NCI-H524 treated with DMSO at 0.1 percent for 48 hours (cell line): ENCODE results near the gene BZW1.

Experiments used
- DNase-seq: peaks from one replicate; lab custom pipeline; 2025; lab: John Stamatoyannopoulos, UW

BZW1 gene

GRCh38 chr2:200811333-200812121 is at the start of gene BZW1:
Gene BZW1, plus strand, starts transcription at chr2:200811910. Its CDS starts 1,308 bp downstream, at chr2:200813218.
- DNase-seq = peak; percentile 58

- no peak for DNase-seq
These were observed 49.6 kb upstream of the BZW1 start for GRCh38 chr2:200762127-200762526.

GRCh38 chr2:200763422-200763821 is 48.3 kb upstream of the BZW1 start:
- no peak for DNase-seq

GRCh38 chr2:200765139-200765951 is 46.4 kb upstream of the BZW1 start:
- DNase-seq = no peak

- DNase-seq = no peak
These were observed 45.6 kb upstream of the BZW1 start for GRCh38 chr2:200765995-200766660.

DNA sequence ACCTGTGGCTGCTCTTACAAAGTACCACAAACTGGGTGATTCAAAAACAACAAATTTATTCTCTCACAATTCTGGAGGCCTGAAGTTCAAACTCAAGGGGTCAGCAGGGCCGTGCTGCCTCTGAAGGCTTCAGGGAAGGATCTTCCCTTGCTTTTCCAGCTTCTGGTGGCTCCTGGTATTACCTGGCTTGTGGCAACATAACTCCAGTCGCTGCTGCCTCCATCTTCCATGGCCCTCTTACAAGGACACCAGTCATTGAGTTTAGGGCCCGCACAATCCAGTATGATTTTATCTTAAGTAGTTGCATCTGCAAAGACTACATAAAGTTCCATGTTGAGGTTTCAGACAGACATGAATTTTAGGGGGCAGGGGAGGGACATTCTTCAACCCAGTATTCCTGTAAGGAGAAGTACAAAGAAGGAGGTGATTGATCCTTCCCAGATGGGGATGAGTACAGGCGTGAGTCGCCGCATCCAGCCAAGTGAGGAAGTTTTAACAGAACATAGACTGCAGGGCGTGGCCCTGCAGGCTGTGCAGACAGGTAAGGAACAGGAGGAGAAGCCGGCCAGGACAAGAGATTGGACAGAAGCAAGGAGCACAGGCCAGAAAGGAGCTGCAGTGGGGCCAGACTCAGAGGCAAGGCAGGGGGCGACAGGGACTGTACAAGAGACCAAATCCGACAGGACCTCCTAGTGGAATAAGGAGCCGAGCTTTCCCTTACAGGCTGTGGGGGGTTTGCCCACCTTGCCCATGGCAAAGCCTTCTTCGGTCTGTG is 44.4 kb upstream of the BZW1 start:
- no peak for DNase-seq

GRCh38 chr2:200770847-200771246 is 40.9 kb upstream of the BZW1 start:
- DNase-seq = no peak

DNA sequence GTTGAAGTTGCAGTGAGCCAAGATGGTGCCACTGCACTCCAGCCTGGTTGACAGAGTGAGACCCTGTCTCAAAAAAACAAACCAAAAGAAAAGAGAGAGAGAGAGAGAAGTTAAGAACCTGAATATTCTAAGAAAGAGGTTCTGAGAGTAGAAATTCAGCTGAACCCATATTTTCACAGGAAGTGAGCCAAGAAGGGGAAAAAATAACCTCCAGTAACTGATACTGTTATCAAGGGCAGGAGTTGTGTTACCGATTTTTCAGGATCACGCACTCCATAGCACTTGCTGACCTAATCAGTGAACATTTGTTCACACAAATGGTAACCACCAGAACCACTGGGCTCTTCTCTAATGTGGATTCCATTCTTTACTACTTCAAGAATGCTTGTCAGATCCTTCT is 39.1 kb upstream of the BZW1 start:
- DNase-seq = no peak

- no peak for DNase-seq
These were observed 38.6 kb upstream of the BZW1 start for GRCh38 chr2:200773083-200773482.

GRCh38 chr2:200774920-200775319 is 36.8 kb upstream of the BZW1 start:
- no peak for DNase-seq

GRCh38 chr2:200777275-200777674 is 34.4 kb upstream of the BZW1 start:
- no peak for DNase-seq

DNA sequence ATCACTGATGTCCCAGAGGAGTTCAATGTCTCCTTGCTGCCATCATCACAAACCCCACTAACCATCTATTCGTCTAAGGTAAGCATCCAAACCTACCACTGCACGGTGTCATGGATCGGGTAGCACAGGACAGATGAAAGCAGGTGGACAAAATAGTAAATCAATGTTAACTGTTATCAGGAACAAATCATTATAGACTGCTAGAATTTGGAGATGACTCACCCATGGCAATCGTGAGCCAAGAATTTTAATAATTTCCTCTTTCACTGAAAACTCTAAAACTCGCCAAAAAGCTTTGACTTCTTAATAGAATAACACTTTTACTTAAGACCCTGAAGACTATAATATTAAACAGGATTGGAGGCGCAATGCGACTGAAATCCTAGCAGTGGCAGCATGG is 33.7 kb upstream of the BZW1 start:
- DNase-seq = no peak

DNA sequence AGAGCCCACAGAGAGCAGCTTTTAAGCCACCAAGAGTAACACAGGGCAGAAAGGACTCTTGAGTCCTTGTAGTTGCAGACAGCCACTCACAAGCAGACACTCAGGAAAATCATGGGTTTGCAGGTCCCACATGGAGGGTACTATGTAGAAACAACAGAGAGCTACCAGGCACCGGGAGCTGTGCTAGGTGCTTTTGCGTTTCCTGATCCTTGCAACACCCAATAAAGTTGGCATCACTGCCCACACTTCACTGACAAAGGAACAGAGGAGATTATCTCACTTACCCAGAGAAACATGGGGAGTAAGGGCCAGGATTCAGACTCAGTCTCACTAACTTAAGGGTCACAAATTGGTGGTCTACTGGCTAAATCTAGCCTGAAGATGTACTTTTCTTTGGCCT is 32.5 kb upstream of the BZW1 start:
- DNase-seq = no peak

GRCh38 chr2:200781616-200782015 is 30.1 kb upstream of the BZW1 start:
- no peak for DNase-seq

DNA sequence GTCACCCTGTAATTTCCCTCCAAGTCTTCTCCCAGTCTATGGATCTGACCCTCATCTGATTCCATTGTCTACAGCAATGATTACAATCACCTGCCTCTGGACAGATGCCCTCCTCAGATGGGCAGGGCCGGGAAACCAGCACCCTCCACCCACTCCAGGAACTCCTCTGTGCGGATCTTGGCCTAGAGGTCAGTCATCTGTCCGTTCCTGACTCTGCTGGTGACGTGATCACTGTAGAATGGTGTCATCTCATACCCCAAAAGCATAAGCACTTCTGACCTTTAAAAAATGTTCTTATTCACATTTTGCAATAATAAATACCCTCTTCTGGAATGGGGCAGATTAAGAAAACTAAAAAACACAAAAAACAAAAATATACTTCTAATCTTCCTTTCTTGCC is 29.5 kb upstream of the BZW1 start:
- no peak for DNase-seq

DNA sequence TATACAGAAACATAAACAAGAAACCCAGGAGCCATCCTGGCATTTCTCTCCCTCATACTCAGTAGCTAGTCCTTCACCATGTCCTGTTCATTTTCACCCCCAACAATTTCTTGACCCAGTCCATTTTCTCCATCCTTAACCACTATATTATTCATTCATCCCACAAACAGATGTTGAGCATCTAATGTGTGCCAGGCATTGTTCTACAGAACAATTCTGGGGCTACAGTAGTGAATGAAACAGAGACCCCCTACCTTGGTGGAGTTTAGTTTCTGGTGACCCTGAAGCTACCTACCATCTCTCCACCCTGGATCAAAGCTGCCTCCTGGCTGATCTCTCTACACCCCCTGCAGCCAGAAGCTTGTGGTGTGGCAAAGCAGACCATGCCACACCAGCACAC is 27.5 kb upstream of the BZW1 start:
- no peak for DNase-seq

- DNase-seq = no peak
These were observed 25.3 kb upstream of the BZW1 start for GRCh38 chr2:200786423-200786822.

DNA sequence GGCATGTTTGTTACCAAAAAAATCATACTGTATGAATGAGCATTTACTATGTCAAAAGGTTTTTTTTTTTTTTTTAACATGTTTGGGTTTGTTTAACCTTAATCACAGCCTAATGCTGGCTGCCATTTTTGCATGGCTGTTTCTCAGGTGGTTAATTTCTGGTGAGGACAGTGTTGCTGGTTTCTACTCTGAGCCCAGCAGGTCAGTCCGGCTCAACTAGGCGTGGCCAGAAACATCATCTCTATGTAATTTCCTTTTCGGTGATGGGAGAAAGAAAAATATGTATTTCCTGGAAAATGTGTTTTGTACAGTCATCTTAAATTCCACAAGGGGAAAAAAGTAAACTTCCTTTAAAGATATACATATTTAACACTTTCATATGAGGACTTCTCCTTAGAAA is 24.9 kb upstream of the BZW1 start:
- DNase-seq = no peak

DNA sequence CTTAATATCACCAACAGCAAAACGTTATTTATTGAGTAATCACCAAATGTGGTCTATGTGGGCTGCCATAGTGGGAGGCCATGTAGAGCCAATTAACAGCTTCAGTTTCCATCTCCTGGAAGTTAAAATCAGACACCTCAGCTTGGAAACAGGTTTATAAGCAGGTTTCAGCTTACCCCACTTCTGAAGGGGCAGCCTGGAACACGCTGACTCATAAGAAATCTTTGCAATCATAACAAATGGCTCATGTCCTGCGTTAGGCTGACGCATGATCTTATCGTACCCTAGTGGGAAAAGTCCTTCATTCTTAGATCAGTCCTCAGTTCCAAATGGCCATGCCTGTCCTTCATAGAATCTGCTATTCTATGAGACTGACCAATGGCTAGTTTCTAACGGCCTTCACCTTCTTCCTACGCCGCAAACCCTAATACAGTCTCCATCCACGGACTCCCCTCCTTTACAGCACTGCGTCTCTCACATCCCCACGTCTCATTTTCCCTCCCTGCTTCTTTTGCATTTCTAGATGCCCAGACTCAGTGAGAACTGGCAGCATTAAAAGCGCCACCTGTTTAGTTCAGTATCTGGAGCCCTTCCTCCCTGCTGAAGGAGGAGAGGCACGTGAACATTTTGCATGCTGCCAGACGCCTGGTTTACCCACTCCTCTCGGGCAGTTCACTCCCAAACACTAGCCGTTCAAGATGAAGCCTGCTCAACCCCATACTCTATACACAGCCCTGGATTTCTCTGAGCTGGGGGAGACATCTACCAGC is 24.2 kb upstream of the BZW1 start:
- no peak for DNase-seq

- DNase-seq = no peak
These were observed 23.5 kb upstream of the BZW1 start for GRCh38 chr2:200788121-200788718.

DNA sequence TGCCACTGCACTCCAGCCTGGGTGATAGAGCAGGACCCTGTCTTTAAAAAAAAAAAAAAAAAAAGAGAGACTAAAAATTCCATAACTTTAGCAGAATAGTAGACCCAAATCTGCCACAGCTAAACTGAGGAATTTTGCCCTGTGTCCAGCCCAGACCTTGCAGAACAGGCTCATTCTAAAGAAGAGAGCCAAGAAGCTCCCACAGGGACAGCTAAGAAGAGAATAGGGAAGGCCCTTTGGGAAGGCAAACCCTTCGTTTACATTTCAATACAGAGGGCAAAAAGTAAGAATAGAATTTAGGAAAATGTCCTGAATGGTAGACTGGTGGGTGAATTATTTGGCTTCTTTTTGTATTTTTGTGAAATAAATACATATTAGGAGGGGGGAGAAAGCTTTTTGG is 21.5 kb upstream of the BZW1 start:
- no peak for DNase-seq
